ENCODE data around the gene MYG1.

GRCh38 chr12:53352331-53353256 is 53.1 kb downstream of the MYG1 start:
- TF ChIP-seq, protein P1, sequence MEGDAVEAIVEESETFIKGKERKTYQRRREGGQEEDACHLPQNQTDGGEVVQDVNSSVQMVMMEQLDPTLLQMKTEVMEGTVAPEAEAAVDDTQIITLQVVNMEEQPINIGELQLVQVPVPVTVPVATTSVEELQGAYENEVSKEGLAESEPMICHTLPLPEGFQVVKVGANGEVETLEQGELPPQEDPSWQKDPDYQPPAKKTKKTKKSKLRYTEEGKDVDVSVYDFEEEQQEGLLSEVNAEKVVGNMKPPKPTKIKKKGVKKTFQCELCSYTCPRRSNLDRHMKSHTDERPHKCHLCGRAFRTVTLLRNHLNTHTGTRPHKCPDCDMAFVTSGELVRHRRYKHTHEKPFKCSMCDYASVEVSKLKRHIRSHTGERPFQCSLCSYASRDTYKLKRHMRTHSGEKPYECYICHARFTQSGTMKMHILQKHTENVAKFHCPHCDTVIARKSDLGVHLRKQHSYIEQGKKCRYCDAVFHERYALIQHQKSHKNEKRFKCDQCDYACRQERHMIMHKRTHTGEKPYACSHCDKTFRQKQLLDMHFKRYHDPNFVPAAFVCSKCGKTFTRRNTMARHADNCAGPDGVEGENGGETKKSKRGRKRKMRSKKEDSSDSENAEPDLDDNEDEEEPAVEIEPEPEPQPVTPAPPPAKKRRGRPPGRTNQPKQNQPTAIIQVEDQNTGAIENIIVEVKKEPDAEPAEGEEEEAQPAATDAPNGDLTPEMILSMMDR (IDR thresholded peaks at IDR 0.05): peak; percentile 84 to 91 (median 89)
- TF ChIP-seq POLR2A (IDR thresholded peaks at IDR 0.05): no peak
